DOHH2 (cell line): ENCODE results near the gene FSD1.

Experiments
- H3F3A ChIP-seq: fragments of 200-600 bp; sonication (generic), shearing (Covaris generic); 2 replicates; pipeline ENCODE4 v1.6.0; 2016; ENCODE audit warnings: antibody characterized with exemption, mild to moderate bottlenecking; ENCODE audit not compliant: control insufficient read depth, insufficient read depth
- H3K27ac ChIP-seq: fragments of 200-600 bp; sonication (generic); 2 replicates; pipeline ENCODE4 v1.5.1; 2014; ENCODE audit warnings: low read depth, mild to moderate bottlenecking, low read length, moderate library complexity
- H3K27me3 ChIP-seq: fragments of 200-600 bp; sonication (generic); 2 replicates; pipeline ENCODE4 v1.6.1; 2014; ENCODE audit warnings: mild to moderate bottlenecking, low read length, mixed read lengths; ENCODE audit not compliant: control insufficient read depth
- H3K36me3 ChIP-seq: fragments of 200-600 bp; sonication (generic); 2 replicates; pipeline ENCODE4 v1.6.1; 2014; ENCODE audit warnings: mild to moderate bottlenecking, low read length, moderate library complexity, mixed read lengths; ENCODE audit not compliant: control insufficient read depth
- H3K4me1 ChIP-seq: fragments of 200-600 bp; sonication (generic); 2 replicates; pipeline ENCODE4 v1.6.1; 2014; ENCODE audit warnings: mild to moderate bottlenecking, low read length, mixed read lengths; ENCODE audit not compliant: control insufficient read depth
- H3K4me2 ChIP-seq: fragments of 200-600 bp; sonication (generic); 2 replicates; pipeline ENCODE4 v1.6.0; 2014; ENCODE audit warnings: mild to moderate bottlenecking, low read length, moderate library complexity
- H3K4me3 ChIP-seq: fragments of 200-600 bp; sonication (generic); 2 replicates; pipeline ENCODE4 v1.5.1; 2014; ENCODE audit warnings: mild to moderate bottlenecking, low read length, mixed read lengths
- H3K79me2 ChIP-seq: fragments of 200-600 bp; sonication (generic); 2 replicates; pipeline ENCODE4 v1.6.1; 2014; ENCODE audit warnings: mild to moderate bottlenecking, low read length, mixed read lengths; ENCODE audit not compliant: control insufficient read depth
- H3K9me2 ChIP-seq: fragments of 200-600 bp; sonication (generic); replicated peaks from 2 replicates; pipeline ENCODE4 v1.6.1; 2014; ENCODE audit warnings: mild to moderate bottlenecking, low read length, mixed read lengths; ENCODE audit not compliant: control insufficient read depth
- H3K9me3 ChIP-seq: fragments of 200-600 bp; sonication (generic); 2 replicates; pipeline ENCODE4 v1.6.1; 2014; ENCODE audit warnings: antibody characterized with exemption, low read length, mixed read lengths; ENCODE audit not compliant: control insufficient read depth, insufficient read depth
- H4K20me1 ChIP-seq: fragments of 200-600 bp; sonication (generic); 2 replicates; pipeline ENCODE4 v1.6.0; 2014; ENCODE audit warnings: low read depth, mild to moderate bottlenecking, antibody characterized with exemption, low read length, moderate library complexity; ENCODE audit not compliant: control insufficient read depth, insufficient read depth
- EZH2phosphoT487 ChIP-seq: fragments of 200-600 bp; sonication (generic); IDR thresholded peaks from 2 replicates; pipeline ENCODE4 v1.6.1; 2017; ENCODE audit warnings: borderline replicate concordance, mild to moderate bottlenecking, antibody characterized with exemption, low read length, moderate library complexity, mixed read lengths
- TF ChIP-seq, protein P1 (sequence below): fragments of 200-600 bp; sonication (generic); IDR thresholded peaks from one replicate; pipeline ENCODE4 v1.5.1; 2014; ENCODE audit warnings: antibody characterized with exemption, mild to moderate bottlenecking, low read depth, low read length; ENCODE audit not compliant: poor library complexity, severe bottlenecking

FSD1 gene

DNA sequence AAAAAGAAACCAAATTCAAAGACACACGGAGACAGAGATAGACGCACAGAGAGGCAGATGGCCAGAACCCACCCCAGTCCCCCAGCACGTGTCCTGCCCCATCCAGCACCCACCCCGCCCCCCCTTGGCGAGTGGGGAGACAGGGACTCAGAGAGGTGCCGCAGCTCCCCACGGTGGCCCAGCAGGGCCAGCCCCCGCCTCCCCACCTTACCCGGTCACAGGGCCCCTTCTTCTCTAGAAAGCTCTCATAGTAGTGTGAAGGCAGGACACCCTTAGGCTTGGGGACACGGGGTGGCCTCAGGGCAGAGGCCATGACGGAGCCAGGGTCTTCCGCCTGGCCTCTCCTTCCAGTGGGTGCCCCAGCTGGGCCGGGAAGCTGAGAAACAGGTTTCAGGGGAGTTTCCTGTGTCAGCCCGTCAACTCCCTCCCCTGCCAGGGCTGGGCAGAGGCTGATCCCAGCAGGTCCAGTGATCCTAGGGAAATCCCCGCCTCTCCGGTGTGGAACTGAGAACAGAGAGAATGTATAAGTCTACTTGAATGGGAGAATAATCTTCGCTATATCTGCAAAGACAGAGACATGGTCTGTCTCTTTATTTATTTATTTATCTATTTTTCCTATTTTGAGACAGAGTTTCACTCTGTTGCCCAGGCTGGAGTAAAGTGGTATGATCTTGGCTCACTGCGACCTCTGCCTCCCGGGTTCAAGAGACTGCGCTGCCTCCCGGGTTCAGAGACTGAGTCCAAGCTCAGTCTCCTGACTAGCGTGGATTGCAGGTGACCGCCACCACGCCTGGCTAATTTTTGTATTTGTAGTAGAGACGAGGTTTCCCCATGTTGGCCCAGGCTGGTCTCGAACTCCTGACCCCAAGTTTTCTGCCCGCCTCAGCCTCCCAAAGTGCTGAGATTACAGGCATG, 34.3 kb downstream of the FSD1 start, which contains the start of gene STAP2:
TSS of gene STAP2 (minus strand) at position 387 of the 915 bp plus-strand sequence. CDS start at position 313, 74 bp downstream.
- Histone ChIP-seq H3K9me2 (no peaks in the 10 kb centered on the region), H3K9me3 (no peaks in the 10 kb centered on the region), H3F3A (no peaks in the 10 kb centered on the region), H3K4me2 (peak within 1 kb of the TSS; percentile 35), H3K36me3 (no peaks in the 10 kb centered on the region), H3K79me2 (no peaks in the 10 kb centered on the region), H3K27me3 (no peaks in the 10 kb centered on the region), H3K4me3 (peak within 1 kb of the TSS; percentile 13), H3K4me1 (peaks cover 19% of the 10 kb centered on the region), H4K20me1 (no peaks in the 10 kb centered on the region), H3K27ac (no peak within 1 kb of the TSS)
- TF ChIP-seq EZH2phosphoT487: no peak
- TF ChIP-seq, protein P1, sequence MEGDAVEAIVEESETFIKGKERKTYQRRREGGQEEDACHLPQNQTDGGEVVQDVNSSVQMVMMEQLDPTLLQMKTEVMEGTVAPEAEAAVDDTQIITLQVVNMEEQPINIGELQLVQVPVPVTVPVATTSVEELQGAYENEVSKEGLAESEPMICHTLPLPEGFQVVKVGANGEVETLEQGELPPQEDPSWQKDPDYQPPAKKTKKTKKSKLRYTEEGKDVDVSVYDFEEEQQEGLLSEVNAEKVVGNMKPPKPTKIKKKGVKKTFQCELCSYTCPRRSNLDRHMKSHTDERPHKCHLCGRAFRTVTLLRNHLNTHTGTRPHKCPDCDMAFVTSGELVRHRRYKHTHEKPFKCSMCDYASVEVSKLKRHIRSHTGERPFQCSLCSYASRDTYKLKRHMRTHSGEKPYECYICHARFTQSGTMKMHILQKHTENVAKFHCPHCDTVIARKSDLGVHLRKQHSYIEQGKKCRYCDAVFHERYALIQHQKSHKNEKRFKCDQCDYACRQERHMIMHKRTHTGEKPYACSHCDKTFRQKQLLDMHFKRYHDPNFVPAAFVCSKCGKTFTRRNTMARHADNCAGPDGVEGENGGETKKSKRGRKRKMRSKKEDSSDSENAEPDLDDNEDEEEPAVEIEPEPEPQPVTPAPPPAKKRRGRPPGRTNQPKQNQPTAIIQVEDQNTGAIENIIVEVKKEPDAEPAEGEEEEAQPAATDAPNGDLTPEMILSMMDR: no peak

DNA sequence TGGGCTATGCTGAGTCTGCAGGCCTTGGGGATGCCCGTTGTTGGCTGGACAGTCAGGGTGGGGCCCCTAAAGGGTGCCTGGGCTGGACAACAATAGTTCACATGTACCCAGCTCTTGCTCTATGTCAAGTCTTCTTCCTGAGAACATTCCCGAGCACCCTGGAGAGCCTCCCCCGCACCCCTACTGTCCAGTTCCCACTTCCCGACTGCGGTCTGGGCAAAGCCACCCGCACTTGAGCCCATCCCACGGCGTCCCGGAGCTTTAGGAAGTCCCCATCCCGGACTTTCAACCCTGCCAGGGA, 37.9 kb downstream of the FSD1 start:
- Histone ChIP-seq H3K27ac (peak overlapping the region; percentile 24; the same call in 1 of the 2 replicates), H3K27me3 (no peaks in the 10 kb centered on the region), H3K79me2 (peaks cover 8% of the 10 kb centered on the region), H4K20me1 (no peaks in the 10 kb centered on the region), H3F3A (no peaks in the 10 kb centered on the region), H3K9me2 (no peaks in the 10 kb centered on the region), H3K4me2 (peak overlapping the region; percentile 88), H3K9me3 (no peaks in the 10 kb centered on the region), H3K4me1 (peaks cover 24% of the 10 kb centered on the region), H3K4me3 (peak overlapping the region; percentile 96), H3K36me3 (peaks cover 3% of the 10 kb centered on the region; the same call in 1 of the 2 replicates)
- TF ChIP-seq EZH2phosphoT487: no peak
- TF ChIP-seq, protein P1: no peak

DNA sequence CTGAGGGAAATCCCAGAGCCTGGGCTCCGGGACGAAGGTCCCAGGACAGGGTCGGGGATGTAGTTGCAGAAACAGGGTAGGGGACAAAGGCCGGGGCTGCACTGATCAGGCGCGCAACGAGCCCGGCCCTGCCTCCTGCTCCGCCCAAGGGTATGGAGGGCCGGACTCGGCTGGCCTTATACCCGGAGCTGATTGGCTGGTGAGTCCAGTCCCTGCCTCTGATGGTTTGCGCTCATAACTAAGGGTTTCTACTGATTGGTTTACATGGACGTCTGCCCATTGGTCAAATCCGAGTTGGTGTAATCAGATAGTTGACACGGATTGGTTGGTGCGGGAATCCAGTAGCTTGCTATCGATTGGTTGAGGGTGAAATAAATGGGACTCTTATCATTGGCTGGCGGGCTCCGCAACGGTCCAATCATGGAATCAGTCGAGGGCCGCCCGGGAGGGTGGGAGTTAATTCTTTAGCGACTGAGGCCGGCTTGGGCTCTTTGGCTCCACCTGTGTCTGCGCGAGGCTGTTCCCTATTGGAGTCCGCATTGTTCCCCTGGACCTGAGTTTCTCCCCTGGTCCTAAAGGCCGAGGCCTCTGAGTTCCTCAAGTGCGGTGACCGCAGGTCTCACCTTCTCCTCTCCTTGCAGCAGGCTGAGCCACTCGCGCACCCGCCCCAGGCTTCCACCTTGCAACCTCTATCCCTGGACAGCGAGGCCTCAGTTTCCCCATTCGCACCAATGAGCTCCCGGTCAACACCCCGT, 38.4 kb downstream of the FSD1 start:
- peaks cover 24% of the 10 kb centered on the region for H3K4me1 ChIP-seq
- H3F3A ChIP-seq: no peaks in the 10 kb centered on the region
- no peak for TF ChIP-seq EZH2phosphoT487
- TF ChIP-seq, protein P1: peak; percentile 44
- H3K27ac ChIP-seq: peak overlapping the region; percentile 78
- no peaks in the 10 kb centered on the region for H3K9me3 ChIP-seq
- H3K4me3 ChIP-seq: peak overlapping the region; percentile 96
- no peaks in the 10 kb centered on the region for H3K9me2 ChIP-seq
- peak overlapping the region; percentile 99 for H3K4me2 ChIP-seq
- H3K36me3 ChIP-seq: peaks cover 3% of the 10 kb centered on the region; the same call in 1 of the 2 replicates
- no peaks in the 10 kb centered on the region for H3K27me3 ChIP-seq
- no peaks in the 10 kb centered on the region for H4K20me1 ChIP-seq
- peaks cover 8% of the 10 kb centered on the region for H3K79me2 ChIP-seq
